Duodenal mucosa (tissue), 2 donors: ENCODE data around the gene IGLL1.
"Not testable (repeated sequence)": the region's sequence is repeated elsewhere in the genome, so short reads cannot be mapped to it uniquely, and the experiment has no call there.

Experiments used
- H3K27ac ChIP-seq: one replicate; pipeline ENCODE4 v1.7.0; 2013; ENCODE audit warnings: low read depth, low read length
- H3K27me3 ChIP-seq, 2 donors: one replicate each; pipeline ENCODE4 v1.7.0; 2013; ENCODE audit warnings: low read length in 2 of 2, control low read depth in 1 of 2; ENCODE audit not compliant: insufficient read depth in 2 of 2, control insufficient read depth in 1 of 2
- H3K36me3 ChIP-seq, 2 donors: one replicate each; pipeline ENCODE4 v1.7.0; 2013; ENCODE audit warnings: low read length in 2 of 2, control low read depth in 1 of 2; ENCODE audit not compliant: insufficient read depth in 2 of 2, control insufficient read depth in 1 of 2
- H3K4me1 ChIP-seq, 2 donors: one replicate each; pipeline ENCODE4 v1.7.0; 2013; ENCODE audit warnings: low read length in 2 of 2, control low read depth in 1 of 2; ENCODE audit not compliant: insufficient read depth in 2 of 2, control insufficient read depth in 1 of 2
- H3K4me3 ChIP-seq, 2 donors: one replicate each; pipeline ENCODE4 v1.7.0; 2013; ENCODE audit warnings: low read length in 2 of 2, low read depth in 1 of 2
- H3K9ac ChIP-seq, 2 donors: one replicate each; pipeline ENCODE4 v1.7.0; 2013; ENCODE audit warnings: low read length in 2 of 2, low read depth in 1 of 2
- H3K9me3 ChIP-seq, 2 donors: one replicate each; pipeline ENCODE4 v1.7.0; 2013; ENCODE audit warnings: low read length in 2 of 2, control low read depth in 1 of 2; ENCODE audit not compliant: control insufficient read depth in 1 of 2

IGLL1 gene

DNA sequence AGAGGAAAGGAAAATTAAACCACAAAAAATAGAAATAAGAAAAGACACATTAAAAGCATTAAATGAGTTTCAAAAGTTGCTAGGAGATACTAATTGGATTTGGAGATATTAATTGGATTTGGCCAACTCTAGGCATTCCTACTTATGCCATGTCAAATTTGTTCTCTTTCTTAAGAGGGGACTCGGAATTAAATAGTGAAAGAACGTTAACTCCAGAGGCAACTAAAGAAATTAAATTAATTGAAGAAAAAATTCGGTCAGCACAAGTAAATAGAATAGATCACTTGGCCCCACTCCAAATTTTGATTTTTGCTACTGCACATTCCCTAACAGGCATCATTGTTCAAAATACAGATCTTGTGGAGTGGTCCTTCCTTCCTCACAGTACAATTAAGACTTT is 37.7 kb downstream of the IGLL1 start:
- not testable (repeated sequence) for H3K9me3 ChIP-seq, H3K4me3 ChIP-seq, H3K27me3 ChIP-seq, H3K36me3 ChIP-seq, H3K27ac ChIP-seq, H3K4me1 ChIP-seq, H3K9ac ChIP-seq

DNA sequence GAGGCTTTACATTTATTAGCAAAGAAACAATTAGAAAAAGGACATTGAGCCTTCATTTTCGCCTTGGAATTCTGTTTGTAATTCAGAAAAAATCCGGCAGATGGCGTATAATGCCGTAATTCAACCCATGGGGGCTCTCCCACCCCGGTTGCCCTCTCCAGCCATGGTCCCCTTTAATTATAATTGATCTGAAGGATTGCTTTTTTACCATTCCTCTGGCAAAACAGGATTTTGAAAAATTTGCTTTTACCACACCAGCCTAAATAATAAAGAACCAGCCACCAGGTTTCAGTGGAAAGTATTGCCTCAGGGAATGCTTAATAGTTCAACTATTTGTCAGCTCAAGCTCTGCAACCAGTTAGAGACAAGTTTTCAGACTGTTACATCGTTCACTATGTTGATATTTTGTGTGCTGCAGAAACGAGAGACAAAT is 38.2 kb downstream of the IGLL1 start:
- H3K27ac ChIP-seq, H3K4me1 ChIP-seq, H3K27me3 ChIP-seq, H3K9ac ChIP-seq, H3K4me3 ChIP-seq, H3K9me3 ChIP-seq, H3K36me3 ChIP-seq: not testable (repeated sequence)

DNA sequence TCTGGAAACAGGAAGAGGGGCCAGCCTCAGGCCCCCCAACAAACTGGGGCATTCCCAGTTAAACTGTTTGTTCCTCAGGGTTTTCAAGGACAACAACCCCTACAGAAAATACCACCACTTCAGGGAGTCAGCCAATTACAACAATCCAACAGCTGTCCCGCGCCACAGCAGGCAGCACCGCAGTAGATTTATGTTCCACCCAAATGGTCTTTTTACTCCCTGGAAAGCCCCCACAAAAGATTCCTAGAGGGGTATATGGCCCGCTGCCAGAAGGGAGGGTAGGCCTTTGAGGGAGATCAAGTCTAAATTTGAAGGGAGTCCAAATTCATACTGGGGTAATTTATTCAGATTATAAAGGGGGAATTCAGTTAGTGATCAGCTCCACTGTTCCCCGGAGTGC is 39.3 kb downstream of the IGLL1 start:
- not testable (repeated sequence) for H3K4me1 ChIP-seq, H3K9ac ChIP-seq, H3K9me3 ChIP-seq, H3K27me3 ChIP-seq, H3K4me3 ChIP-seq, H3K27ac ChIP-seq, H3K36me3 ChIP-seq

DNA sequence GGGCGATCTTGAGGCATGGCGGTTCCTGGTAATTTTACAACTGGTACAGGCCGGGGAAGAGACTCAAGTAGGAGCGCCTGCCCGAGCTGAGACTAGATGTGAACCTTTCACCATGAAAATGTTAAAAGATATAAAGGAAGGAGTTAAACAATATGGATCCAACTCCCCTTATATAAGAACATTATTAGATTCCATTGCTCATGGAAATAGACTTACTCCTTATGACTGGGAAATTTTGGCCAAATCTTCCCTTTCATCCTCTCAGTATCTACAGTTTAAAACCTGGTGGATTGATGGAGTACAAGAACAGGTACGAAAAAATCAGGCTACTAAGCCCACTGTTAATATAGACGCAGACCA is 40.3 kb downstream of the IGLL1 start:
- H3K4me3 ChIP-seq, H3K9me3 ChIP-seq, H3K36me3 ChIP-seq, H3K27me3 ChIP-seq, H3K9ac ChIP-seq, H3K27ac ChIP-seq, H3K4me1 ChIP-seq: not testable (repeated sequence)

DNA sequence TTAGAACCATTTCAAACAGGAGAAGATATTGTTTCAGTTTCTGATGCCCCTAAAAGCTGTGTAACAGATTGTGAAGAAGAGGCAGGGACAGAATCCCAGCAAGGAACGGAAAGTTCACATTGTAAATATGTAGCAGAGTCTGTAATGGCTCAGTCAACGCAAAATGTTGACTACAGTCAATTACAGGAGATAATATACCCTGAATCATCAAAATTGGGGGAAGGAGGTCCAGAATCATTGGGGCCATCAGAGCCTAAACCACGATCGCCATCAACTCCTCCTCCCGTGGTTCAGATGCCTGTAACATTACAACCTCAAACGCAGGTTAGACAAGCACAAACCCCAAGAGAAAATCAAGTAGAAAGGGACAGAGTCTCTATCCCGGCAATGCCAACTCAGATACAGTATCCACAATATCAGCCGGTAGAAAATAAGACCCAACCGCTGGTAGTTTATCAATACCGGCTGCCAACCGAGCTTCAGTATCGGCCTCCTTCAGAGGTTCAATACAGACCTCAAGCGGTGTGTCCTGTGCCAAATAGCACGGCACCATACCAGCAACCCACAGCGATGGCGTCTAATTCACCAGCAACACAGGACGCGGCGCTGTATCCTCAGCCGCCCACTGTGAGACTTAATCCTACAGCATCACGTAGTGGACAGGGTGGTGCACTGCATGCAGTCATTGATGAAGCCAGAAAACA is 40.8 kb downstream of the IGLL1 start:
- no peak overlapping the region for H3K9ac ChIP-seq
- no peaks in the 10 kb centered on the region for H3K27me3 ChIP-seq
- H3K9me3 ChIP-seq, result no peaks in the 10 kb centered on the region
- H3K4me1 ChIP-seq, result peaks cover 3 to 4% of the 10 kb centered on the region in 2 donors
- H3K27ac ChIP-seq, result no peak overlapping the region
- H3K36me3 ChIP-seq, result no peaks in the 10 kb centered on the region
- peak overlapping the region in 1 of 2 donors; percentile 45 for H3K4me3 ChIP-seq

DNA sequence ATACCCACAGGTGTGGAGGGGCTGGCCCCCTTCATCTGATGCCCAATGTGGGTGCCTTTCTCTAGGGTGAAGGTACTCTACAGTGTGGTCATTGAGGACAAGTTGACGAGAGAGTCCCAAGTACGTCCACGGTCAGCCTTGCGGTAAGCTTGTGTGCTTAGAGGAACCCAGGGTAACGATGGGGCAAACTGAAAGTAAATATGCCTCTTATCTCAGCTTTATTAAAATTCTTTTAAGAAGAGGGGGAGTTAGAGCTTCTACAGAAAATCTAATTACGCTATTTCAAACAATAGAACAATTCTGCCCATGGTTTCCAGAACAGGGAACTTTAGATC is 41.4 kb downstream of the IGLL1 start:
- H3K27me3 ChIP-seq, H3K27ac ChIP-seq, H3K4me1 ChIP-seq, H3K9me3 ChIP-seq, H3K9ac ChIP-seq, H3K36me3 ChIP-seq, H3K4me3 ChIP-seq: not testable (repeated sequence)

DNA sequence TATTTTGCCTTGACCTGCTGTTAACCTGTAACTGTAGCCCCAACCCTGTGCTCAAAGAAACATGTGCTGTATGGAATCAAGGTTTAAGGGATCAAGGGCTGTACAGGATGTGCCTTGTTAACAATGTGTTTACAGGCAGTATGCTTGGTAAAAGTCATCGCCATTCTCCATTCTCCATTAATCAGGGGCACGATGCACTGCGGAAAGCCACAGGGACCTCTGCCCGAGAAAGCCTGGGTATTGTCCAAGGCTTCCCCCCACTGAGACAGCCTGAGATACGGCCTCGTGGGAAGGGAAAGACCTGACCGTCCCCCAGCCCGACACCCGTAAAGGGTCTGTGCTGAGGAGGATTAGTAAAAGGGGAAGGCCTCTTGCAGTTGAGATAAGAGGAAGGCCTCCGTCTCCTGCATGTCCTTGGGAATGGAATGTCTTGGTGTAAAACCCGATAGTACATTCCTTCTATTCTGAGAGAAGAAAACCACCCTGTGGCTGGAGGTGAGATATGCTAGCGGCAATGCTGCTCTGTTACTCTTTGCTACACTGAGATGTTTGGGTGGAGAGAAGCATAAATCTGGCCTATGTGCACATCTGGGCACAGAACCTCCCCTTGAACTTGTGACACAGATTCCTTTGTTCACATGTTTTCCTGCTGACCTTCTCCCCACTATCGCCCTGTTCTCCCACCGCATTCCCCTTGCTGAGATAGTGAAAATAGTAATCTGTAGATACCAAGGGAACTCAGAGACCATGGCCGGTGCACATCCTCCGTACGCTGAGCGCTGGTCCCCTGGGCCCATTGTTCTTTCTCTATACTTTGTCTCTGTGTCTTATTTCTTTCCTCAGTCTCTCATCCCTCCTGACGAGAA is 42.0 kb downstream of the IGLL1 start:
- not testable (repeated sequence) for H3K9ac ChIP-seq, H3K36me3 ChIP-seq, H3K4me1 ChIP-seq, H3K9me3 ChIP-seq, H3K4me3 ChIP-seq, H3K27me3 ChIP-seq, H3K27ac ChIP-seq

DNA sequence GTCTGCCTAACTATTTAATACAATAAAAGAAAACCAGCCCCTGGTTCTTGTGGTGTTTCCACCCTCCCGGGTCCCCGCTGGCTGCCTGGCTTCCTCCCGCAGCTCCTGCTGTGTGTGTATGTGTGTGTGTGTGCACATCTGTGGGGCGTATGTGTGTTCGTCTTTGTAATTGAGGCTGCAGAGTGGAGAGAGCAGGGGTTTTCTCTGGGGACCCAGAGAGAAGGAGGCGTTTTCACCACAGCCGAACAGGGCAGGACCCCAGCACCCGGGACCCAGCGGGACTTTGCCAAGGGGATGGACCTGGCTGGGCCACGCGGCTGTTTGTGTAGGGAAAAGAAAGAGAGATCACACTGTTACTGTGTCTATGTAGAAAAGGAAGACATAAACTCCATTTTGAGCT is 42.7 kb downstream of the IGLL1 start:
- Histone ChIP-seq H3K4me1 (peaks cover 3 to 4% of the 10 kb centered on the region in 2 donors), H3K27ac (no peak overlapping the region), H3K4me3 (no peak overlapping the region), H3K9ac (no peak overlapping the region), H3K27me3 (no peaks in the 10 kb centered on the region), H3K9me3 (no peaks in the 10 kb centered on the region), H3K36me3 (no peaks in the 10 kb centered on the region)

DNA sequence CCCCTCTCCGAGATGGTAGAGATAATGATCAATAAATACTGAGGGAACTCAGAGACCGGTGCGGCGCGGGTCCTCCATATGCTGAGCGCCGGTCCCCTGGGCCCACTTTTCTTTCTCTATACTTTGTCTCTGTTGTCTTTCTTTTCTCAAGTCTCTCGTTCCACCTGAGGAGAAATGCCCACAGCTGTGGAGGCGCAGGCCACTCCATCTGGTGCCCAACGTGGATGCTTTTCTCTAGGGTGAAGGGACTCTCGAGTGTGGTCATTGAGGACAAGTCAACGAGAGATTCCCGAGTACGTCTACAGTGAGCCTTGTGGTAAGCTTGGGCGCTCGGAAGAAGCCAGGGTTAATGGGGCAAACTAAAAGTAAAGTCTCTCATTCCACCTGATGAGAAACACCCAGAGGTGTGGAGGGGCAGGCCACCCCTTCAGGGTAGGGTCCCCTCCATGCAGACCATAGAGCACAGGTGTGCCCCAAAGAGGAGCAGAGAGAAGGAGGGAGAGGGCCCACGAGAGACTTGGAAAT is 43.2 kb downstream of the IGLL1 start:
- H3K9me3 ChIP-seq, result no peaks in the 10 kb centered on the region
- no peak overlapping the region for H3K4me3 ChIP-seq
- H3K36me3 ChIP-seq, result no peaks in the 10 kb centered on the region
- no peak overlapping the region for H3K27ac ChIP-seq
- H3K9ac ChIP-seq, result no peak overlapping the region
- peaks cover 3 to 4% of the 10 kb centered on the region in 2 donors for H3K4me1 ChIP-seq
- no peaks in the 10 kb centered on the region for H3K27me3 ChIP-seq

DNA sequence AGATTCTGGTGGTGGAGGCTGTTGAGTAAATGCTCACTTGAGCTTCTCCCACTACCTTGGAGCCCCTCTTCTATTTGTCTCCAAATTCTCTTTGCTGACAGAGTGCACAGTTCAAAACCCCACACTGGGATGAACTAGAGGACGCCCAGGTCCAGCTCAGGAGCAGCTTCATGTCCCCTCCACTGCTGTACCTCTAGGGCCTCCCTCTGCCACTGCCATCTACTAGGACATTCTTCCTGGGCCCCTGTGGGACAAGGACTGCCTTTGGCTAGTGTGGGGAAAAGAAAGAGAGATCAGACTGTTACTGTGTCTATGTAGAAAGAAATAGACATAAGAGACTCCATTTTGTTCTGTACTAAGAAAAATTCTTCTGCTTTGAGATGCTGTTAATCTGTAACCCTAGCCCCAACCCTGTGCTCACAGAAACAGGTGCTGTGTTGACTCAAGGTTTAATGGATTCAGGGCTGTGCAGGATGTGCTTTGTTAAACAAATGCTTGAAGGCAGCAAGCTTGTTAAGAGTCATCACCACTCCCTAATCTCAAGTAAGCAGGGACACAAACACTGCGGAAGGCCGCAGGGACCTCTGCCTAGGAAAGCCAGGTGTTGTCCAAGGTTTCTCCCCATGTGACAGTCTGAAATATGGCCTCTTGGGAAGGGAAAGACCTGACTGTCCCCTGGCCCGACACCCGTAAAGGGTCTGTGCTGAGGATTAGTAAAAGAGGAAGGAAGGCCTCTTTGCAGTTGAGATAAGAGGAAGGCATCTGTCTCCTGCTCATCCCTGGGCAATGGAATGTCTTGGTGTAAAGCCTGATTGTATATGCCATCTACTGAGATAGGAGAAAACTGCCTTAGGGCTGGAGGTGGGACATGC is 44.1 kb downstream of the IGLL1 start:
- H3K4me1 ChIP-seq, H3K9ac ChIP-seq, H3K27ac ChIP-seq: not testable (repeated sequence)

More for the DNA sequence above, 44.1 kb downstream of the IGLL1 start:
- H3K9me3 ChIP-seq, H3K27me3 ChIP-seq, H3K36me3 ChIP-seq, H3K4me3 ChIP-seq: not testable (repeated sequence)
